PC-3 (cell line): ENCODE measurements around the gene KRTAP27-1. TPM values are rescaled to one million over a fixed set of nuclear protein-coding genes. Genes with fewer than 3 reads are reported as not detected.
A peak's percentile ranks its signal among the peaks of the same experiment; 100 is the strongest.

Source experiments
- ATAC-seq: fragments of 200-7000 bp; cut with Tn5 transposase; 2 replicates; pipeline ENCODE4 v1.9.1; 2020; ENCODE audit warnings: mild to moderate bottlenecking, moderate library complexity
- BruUV-seq: library from RNA; stranded (reverse); fragments of 400-500 nt; replicated peaks from 2 replicates; lab custom pipeline; 2021; lab: Mats Ljungman, UMichigan
- CTCF ChIA-PET: fragments of 300-600 bp; sonication (Branson Sonifier 250); formaldehyde crosslinking; loops from one replicate; lab custom pipeline; 2022; ENCODE audit warnings: antibody characterized with exemption; lab: Charles Lee
- POLR2A ChIA-PET: fragments of 300-600 bp; sonication (Branson Sonifier 250); formaldehyde crosslinking; loops from one replicate; lab custom pipeline; 2022; ENCODE audit warnings: antibody characterized with exemption; ENCODE audit not compliant: unreplicated experiment; lab: Charles Lee
- DNase-seq: peaks from one replicate; pipeline ENCODE4 v3.0.0-alpha.2; 2015
- H2AFZ ChIP-seq: fragments of 300-600 bp; sonication (generic); 2 replicates; pipeline ENCODE4 v1.6.0; 2016; ENCODE audit warnings: antibody characterized with exemption, low read length
- H3F3A ChIP-seq: fragments of 300-600 bp; sonication (generic); one replicate; pipeline ENCODE4 v1.6.0; 2017; ENCODE audit warnings: antibody characterized with exemption, low read length, control low read depth, mild to moderate bottlenecking; ENCODE audit not compliant: unreplicated experiment
- H3K27ac ChIP-seq: fragments of 300-600 bp; sonication (generic); 2 replicates; pipeline ENCODE4 v1.5.1; 2016; ENCODE audit warnings: mild to moderate bottlenecking, low read length
- H3K27me3 ChIP-seq: fragments of 300-600 bp; sonication (generic); 2 replicates; pipeline ENCODE4 v1.6.1; 2016; ENCODE audit warnings: low read length, mixed read lengths
- H3K36me3 ChIP-seq: fragments of 300-600 bp; sonication (generic); 2 replicates; pipeline ENCODE4 v1.6.1; 2016; ENCODE audit warnings: low read depth, mixed run types, low read length, mixed read lengths
- H3K4me1 ChIP-seq: fragments of 300-600 bp; sonication (generic); 2 replicates; pipeline ENCODE4 v1.5.1; 2016; ENCODE audit warnings: low read length; ENCODE audit not compliant: insufficient read depth
- H3K4me2 ChIP-seq: fragments of 300-600 bp; sonication (generic); 2 replicates; pipeline ENCODE4 v1.6.0; 2016; ENCODE audit warnings: low read length
- H3K4me3 ChIP-seq: fragments of 300-600 bp; sonication (generic); 2 replicates; pipeline ENCODE4 v1.5.1; 2016; ENCODE audit warnings: mild to moderate bottlenecking, low read length, mixed read lengths
- H3K79me2 ChIP-seq: fragments of 300-600 bp; sonication (generic); 2 replicates; pipeline ENCODE4 v1.6.1; 2017; ENCODE audit warnings: low read length, mixed read lengths
- H3K9ac ChIP-seq: fragments of 300-600 bp; sonication (generic); 2 replicates; pipeline ENCODE4 v1.6.0; 2016; ENCODE audit warnings: mild to moderate bottlenecking, low read length
- H3K9me2 ChIP-seq: fragments of 300-600 bp; sonication (generic); replicated peaks from 2 replicates; pipeline ENCODE4 v1.6.1; 2016; ENCODE audit warnings: mixed run types, low read length, mixed read lengths
- H3K9me3 ChIP-seq: fragments of 300-600 bp; sonication (generic); 2 replicates; pipeline ENCODE4 v1.6.1; 2016; ENCODE audit warnings: low read length, mixed read lengths
- H4K20me1 ChIP-seq: fragments of 300-600 bp; sonication (generic); 2 replicates; pipeline ENCODE4 v1.6.1; 2016; ENCODE audit warnings: low read length, mixed read lengths
- EZH2 ChIP-seq: fragments of 300-600 bp; sonication (generic); IDR thresholded peaks from one replicate; pipeline ENCODE4 v1.6.1; 2017; ENCODE audit warnings: antibody characterized with exemption, mild to moderate bottlenecking, low read length; ENCODE audit not compliant: unreplicated experiment
- EZH2phosphoT487 ChIP-seq: fragments of 300-600 bp; sonication (generic); IDR thresholded peaks from 2 replicates; pipeline ENCODE4 v1.6.1; 2018; ENCODE audit warnings: mild to moderate bottlenecking, antibody characterized with exemption, low read length, borderline replicate concordance
- intact Hi-C: fragments of 100-400 bp; cut with micrococcal nuclease; formaldehyde crosslinking; loops from 2 replicates; pipeline ENCODE4 v1.9.0; 2023
- total RNA-seq: library from RNA; depleted of rRNA; stranded (reverse); fragments of >200 nt; gene quantifications from 2 replicates; pipeline ENCODE4 v1.2.3, GENCODE V29; 2014
- TF ChIP-seq, protein P1 (sequence below): fragments of 300-600 bp; sonication (generic); conservative IDR thresholded peaks from 2 replicates; pipeline ENCODE4 v1.5.1; 2017; ENCODE audit warnings: antibody characterized with exemption, low read depth, mild to moderate bottlenecking, low read length

Gene KRTAP27-1
- total RNA-seq, 1 experiment from 2014 or later: not detected

DNA sequence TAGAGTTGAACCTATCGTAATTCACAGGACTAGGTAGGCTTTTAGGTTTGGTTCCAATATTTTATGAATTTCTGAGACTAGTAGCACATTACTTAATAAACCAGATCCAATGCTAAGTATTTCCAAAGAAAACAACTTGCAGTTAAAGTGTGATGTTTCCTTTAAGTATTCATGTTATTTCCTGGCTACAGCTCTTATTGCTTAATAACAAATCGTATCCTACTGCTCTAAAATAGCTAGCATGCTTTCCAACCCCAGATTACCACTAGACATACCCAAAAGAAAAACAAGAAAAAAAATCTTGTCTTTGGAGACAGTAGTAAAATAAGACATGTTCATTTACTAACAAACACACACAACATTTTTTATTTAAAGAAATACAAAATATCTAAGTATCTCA, 898 bp downstream of the KRTAP27-1 start:
- H3K4me3 ChIP-seq: no peak overlapping the region
- TF ChIP-seq EZH2phosphoT487: no peak
- TF ChIP-seq, protein P1, sequence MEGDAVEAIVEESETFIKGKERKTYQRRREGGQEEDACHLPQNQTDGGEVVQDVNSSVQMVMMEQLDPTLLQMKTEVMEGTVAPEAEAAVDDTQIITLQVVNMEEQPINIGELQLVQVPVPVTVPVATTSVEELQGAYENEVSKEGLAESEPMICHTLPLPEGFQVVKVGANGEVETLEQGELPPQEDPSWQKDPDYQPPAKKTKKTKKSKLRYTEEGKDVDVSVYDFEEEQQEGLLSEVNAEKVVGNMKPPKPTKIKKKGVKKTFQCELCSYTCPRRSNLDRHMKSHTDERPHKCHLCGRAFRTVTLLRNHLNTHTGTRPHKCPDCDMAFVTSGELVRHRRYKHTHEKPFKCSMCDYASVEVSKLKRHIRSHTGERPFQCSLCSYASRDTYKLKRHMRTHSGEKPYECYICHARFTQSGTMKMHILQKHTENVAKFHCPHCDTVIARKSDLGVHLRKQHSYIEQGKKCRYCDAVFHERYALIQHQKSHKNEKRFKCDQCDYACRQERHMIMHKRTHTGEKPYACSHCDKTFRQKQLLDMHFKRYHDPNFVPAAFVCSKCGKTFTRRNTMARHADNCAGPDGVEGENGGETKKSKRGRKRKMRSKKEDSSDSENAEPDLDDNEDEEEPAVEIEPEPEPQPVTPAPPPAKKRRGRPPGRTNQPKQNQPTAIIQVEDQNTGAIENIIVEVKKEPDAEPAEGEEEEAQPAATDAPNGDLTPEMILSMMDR: no peak
- no peak for TF ChIP-seq EZH2
- H3K36me3 ChIP-seq: no peaks in the 10 kb centered on the region
- H2AFZ ChIP-seq: no peak overlapping the region
- POLR2A ChIA-PET: no interaction called here
- no peaks in the 10 kb centered on the region for H3K9me2 ChIP-seq
- CTCF ChIA-PET: no interaction called here
- ATAC-seq: no peak
- no peaks in the 10 kb centered on the region for H3K9me3 ChIP-seq
- BruUV-seq: no TSS peak
- H3K4me1 ChIP-seq: peaks cover 19% of the 10 kb centered on the region
- no peaks in the 10 kb centered on the region for H3K79me2 ChIP-seq
- DNase-seq: no peak
- peak overlapping the region; percentile 78 for H3K27ac ChIP-seq
- no peak overlapping the region for H3K4me2 ChIP-seq
- no peaks in the 10 kb centered on the region for H3F3A ChIP-seq
- H3K27me3 ChIP-seq: no peaks in the 10 kb centered on the region
- no peaks in the 10 kb centered on the region for H4K20me1 ChIP-seq
- no peak overlapping the region for H3K9ac ChIP-seq
- intact Hi-C loops: no loop called here

DNA sequence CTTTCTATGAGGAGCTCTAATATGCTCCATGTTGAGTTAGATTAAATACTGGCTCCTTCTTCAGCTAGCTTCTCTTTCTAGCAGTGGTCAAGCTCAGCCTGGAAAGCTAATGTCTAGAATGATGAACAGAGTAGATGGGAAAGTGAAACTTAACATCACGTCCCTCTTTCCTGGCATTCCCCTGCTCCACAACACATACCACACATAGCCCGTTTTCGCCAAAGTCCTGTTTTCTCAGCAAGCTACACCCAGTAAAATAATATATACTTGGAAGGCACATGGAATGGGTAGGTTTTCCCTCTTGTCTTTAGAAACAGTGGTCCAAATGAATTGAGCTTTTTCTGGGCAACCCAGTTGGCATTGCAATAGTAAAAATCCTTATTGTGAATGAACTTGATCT, 3.8 kb downstream of the KRTAP27-1 start:
- no peaks in the 10 kb centered on the region for H3F3A ChIP-seq
- H3K9ac ChIP-seq: no peak overlapping the region
- POLR2A ChIA-PET: no interaction called here
- no peaks in the 10 kb centered on the region for H3K36me3 ChIP-seq
- no peak overlapping the region for H2AFZ ChIP-seq
- no peaks in the 10 kb centered on the region for H3K79me2 ChIP-seq
- H3K4me1 ChIP-seq: peaks cover 15% of the 10 kb centered on the region
- no TSS peak for BruUV-seq
- no peak overlapping the region for H3K27ac ChIP-seq
- CTCF ChIA-PET: interaction anchor here (0.5 kb wide), 1 partner anchor 38 kb away, joined by 5 read pairs; the partner anchor contains the start of gene KRTAP13-2
- no peaks in the 10 kb centered on the region for H3K9me3 ChIP-seq
- TF ChIP-seq, protein P1: no peak
- TF ChIP-seq EZH2phosphoT487 (no peak), EZH2 (no peak)
- intact Hi-C loops: no loop called here
- no peaks in the 10 kb centered on the region for H4K20me1 ChIP-seq
- no peaks in the 10 kb centered on the region for H3K9me2 ChIP-seq
- no peak overlapping the region for H3K4me3 ChIP-seq
- H3K4me2 ChIP-seq: no peak overlapping the region
- no peak for ATAC-seq
- H3K27me3 ChIP-seq: no peaks in the 10 kb centered on the region
- no peak for DNase-seq

DNA sequence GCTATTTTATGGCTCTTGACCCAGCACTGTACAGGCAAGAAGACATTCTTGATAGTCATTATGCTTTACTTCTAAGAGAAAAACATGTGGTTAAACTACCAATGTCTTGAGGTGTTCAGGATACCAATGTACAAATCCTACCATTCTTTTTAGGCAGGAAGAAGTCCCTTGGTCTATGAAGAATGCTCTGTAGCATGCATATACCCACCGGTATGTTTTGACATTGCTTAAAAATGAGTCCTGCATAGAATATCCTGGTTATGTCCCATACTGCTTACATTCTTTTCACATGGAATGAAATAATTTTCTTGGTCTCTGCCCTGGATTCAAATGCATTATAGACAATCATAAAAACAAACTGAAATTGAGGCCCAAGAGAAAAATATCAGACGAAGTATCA, 4.8 kb downstream of the KRTAP27-1 start:
- Histone ChIP-seq H3K9ac (no peak overlapping the region), H3K27me3 (no peaks in the 10 kb centered on the region), H3K79me2 (no peaks in the 10 kb centered on the region), H3K4me2 (no peak overlapping the region), H3K27ac (no peak overlapping the region), H3K9me2 (no peaks in the 10 kb centered on the region), H3K9me3 (no peaks in the 10 kb centered on the region), H2AFZ (no peak overlapping the region), H3K4me3 (no peak overlapping the region), H3F3A (no peaks in the 10 kb centered on the region), H3K36me3 (no peaks in the 10 kb centered on the region), H3K4me1 (peaks cover 7% of the 10 kb centered on the region), H4K20me1 (no peaks in the 10 kb centered on the region)
- intact Hi-C loops: no loop called here
- ChIA-PET CTCF (no interaction called here), POLR2A (no interaction called here)
- ATAC-seq (no peak), DNase-seq (no peak)
- no TSS peak for BruUV-seq
- no peak for TF ChIP-seq EZH2phosphoT487
- TF ChIP-seq, protein P1: no peak
- no peak for TF ChIP-seq EZH2
